CD14-positive monocyte (primary cell): Measurements from ENCODE around the gene TSEN15. TPM values are rescaled to one million over a fixed set of nuclear protein-coding genes. Genes with fewer than 3 reads are reported as not detected.

Source experiments
- DNase-seq, 3 donors: peaks; one replicate each; pipeline ENCODE4 v3.0.0-alpha.2; 2011 to 2022
- H2AFZ ChIP-seq: 2 replicates; pipeline ENCODE4 v1.6.0; 2012; ENCODE audit warnings: mild to moderate bottlenecking, low read depth, low read length, inconsistent platforms; ENCODE audit not compliant: insufficient read depth, poor library complexity, severe bottlenecking
- H3K27ac ChIP-seq, 2 donors: 1 replicate in 1 of 2; 2 replicates in 1 of 2; pipeline ENCODE4 v1.5.1; 2012 to 2013; ENCODE audit warnings: low read length in 2 of 2, control low read depth in 1 of 2, inconsistent platforms in 1 of 2, low read depth in 1 of 2, mild to moderate bottlenecking in 1 of 2
- H3K27me3 ChIP-seq, 2 donors: one replicate each; pipeline versions ENCODE4 v1.6.0 to v1.6.1; 2011 to 2013; ENCODE audit warnings: low read length in 2 of 2; ENCODE audit not compliant: control insufficient read depth in 2 of 2, insufficient read depth in 2 of 2
- H3K36me3 ChIP-seq, 2 donors: replicated peaks in 1 of 2; 1 replicate in 1 of 2; 2 replicates in 1 of 2; pipeline versions ENCODE4 v1.5.1 to v1.6.1; 2012 to 2013; ENCODE audit warnings: low read length in 2 of 2, control low read depth in 1 of 2, inconsistent platforms in 1 of 2, mild to moderate bottlenecking in 1 of 2; ENCODE audit not compliant: insufficient read depth in 2 of 2, control insufficient read depth in 1 of 2
- H3K4me1 ChIP-seq, 2 donors: 1 replicate in 1 of 2; 2 replicates in 1 of 2; pipeline versions ENCODE4 v1.5.1 to v1.6.1; 2012 to 2013; ENCODE audit warnings: low read length in 2 of 2, control low read depth in 1 of 2, inconsistent platforms in 1 of 2, mild to moderate bottlenecking in 1 of 2, moderate library complexity in 1 of 2; ENCODE audit not compliant: insufficient read depth in 2 of 2, control insufficient read depth in 1 of 2
- H3K4me2 ChIP-seq: replicated peaks from 2 replicates; pipeline ENCODE3; 2012; ENCODE audit warnings: low read length, moderate library complexity, mild to moderate bottlenecking; ENCODE audit not compliant: poor library complexity, severe bottlenecking; ENCODE audit errors: extremely low read depth
- H3K4me3 ChIP-seq, 3 experiments: fragments of 200-600 bp in 1 of 3; sonication (generic) in 1 of 3; replicated peaks in 1 of 3; 1 replicate in 2 of 3; 2 replicates in 1 of 3; pipeline ENCODE4 v1.5.1; 2011 to 2013; ENCODE audit warnings: low read length in 3 of 3, mild to moderate bottlenecking in 3 of 3, control low read depth in 2 of 3, low read depth in 2 of 3, inconsistent platforms in 1 of 3, moderate library complexity in 1 of 3
- H3K79me2 ChIP-seq: 2 replicates; pipeline ENCODE4 v1.6.0; 2012; ENCODE audit warnings: mild to moderate bottlenecking, control low read depth, inconsistent platforms, low read length, moderate library complexity; ENCODE audit not compliant: insufficient read depth
- H3K9ac ChIP-seq: 2 replicates; pipeline ENCODE4 v1.6.0; 2017; ENCODE audit warnings: low read length, mild to moderate bottlenecking; ENCODE audit not compliant: insufficient read depth, poor library complexity, severe bottlenecking
- H3K9me3 ChIP-seq, 2 donors: replicated peaks in 1 of 2; 1 replicate in 1 of 2; 2 replicates in 1 of 2; pipeline versions ENCODE4 v1.5.1 to v1.6.1; 2012 to 2013; ENCODE audit warnings: low read length in 2 of 2, control low read depth in 1 of 2; ENCODE audit not compliant: control insufficient read depth in 1 of 2, insufficient read depth in 1 of 2
- H4K20me1 ChIP-seq: 2 replicates; pipeline ENCODE4 v1.6.0; 2012; ENCODE audit warnings: mild to moderate bottlenecking, low read length, control low read depth, moderate library complexity; ENCODE audit not compliant: insufficient read depth
- H3K27ac Mint-ChIP-seq, 7 donors: one replicate each; pipeline ENCODE4 v1.8.0; 2020; ENCODE audit warnings: mild to moderate bottlenecking in 7 of 7, mixed read lengths in 7 of 7, moderate library complexity in 6 of 7, inconsistent platforms in 2 of 7
- H3K27me3 Mint-ChIP-seq, 3 donors: one replicate each; pipeline ENCODE4 v1.8.0; 2021 to 2022; ENCODE audit warnings: low read depth in 3 of 3, mild to moderate bottlenecking in 3 of 3, mixed read lengths in 3 of 3, moderate library complexity in 3 of 3, inconsistent platforms in 1 of 3
- H3K36me3 Mint-ChIP-seq, 2 donors: one replicate each; pipeline ENCODE4 v1.8.0; 2020; ENCODE audit warnings: mixed read lengths in 2 of 2, inconsistent platforms in 1 of 2, mild to moderate bottlenecking in 1 of 2
- H3K4me1 Mint-ChIP-seq: one replicate; pipeline ENCODE4 v1.8.0; 2020; ENCODE audit warnings: mild to moderate bottlenecking, mixed read lengths
- H3K4me3 Mint-ChIP-seq, 2 donors: one replicate each; pipeline ENCODE4 v1.8.0; 2020; ENCODE audit warnings: mild to moderate bottlenecking in 2 of 2, mixed read lengths in 2 of 2, moderate library complexity in 1 of 2
- H3K9me3 Mint-ChIP-seq, 7 donors: one replicate each; pipeline ENCODE4 v1.8.0; 2020 to 2022; ENCODE audit warnings: mixed read lengths in 7 of 7, mild to moderate bottlenecking in 6 of 7, moderate library complexity in 6 of 7, inconsistent platforms in 2 of 7
- WGBS: methylation state at CpG from one replicate; pipeline ENCODE4 v1.1.5; 2013; ENCODE audit warnings: missing lambda C conversion rate; ENCODE audit not compliant: insufficient coverage; 5-methylcytosine and 5-hydroxymethylcytosine counted together
- intact Hi-C, 2 donors: fragments of 100-400 bp; cut with micrococcal nuclease; formaldehyde crosslinking; loops; one replicate each; pipeline versions ENCODE4 v1.15.0 to v1.15.1; 2023
- polyA plus RNA-seq, 3 donors: library from polyadenylated mRNA; depleted of rRNA in 1 of 3; unstranded in 2 of 3; stranded (reverse) in 1 of 3; fragments of 300-500 nt in 2 of 3; fragments of >200 nt in 1 of 3; fragmentation: Illumina TruSeq in 2 of 3; gene quantifications; 1 replicate in 2 of 3; 2 replicates in 1 of 3; pipeline ENCODE4 v1.2.3, GENCODE V29; 2012 to 2021
- TF ChIP-seq, protein P1 (sequence below): fragments of 200-600 bp; IDR thresholded peaks from one replicate; pipeline ENCODE4 v1.8.0; 2022; ENCODE audit warnings: antibody characterized with exemption, mild to moderate bottlenecking

TSEN15 gene
- polyA plus RNA-seq, 3 donors = 11.8 to 29.4 (median 23.4) TPM

- Histone ChIP-seq H3K4me2 (no peak overlapping the region), H3K9ac (no peak overlapping the region), H3K79me2 (no peaks in the 10 kb centered on the region), H3K27ac (no peak overlapping the region), H3K9me3 (no peaks in the 10 kb centered on the region), H3K27me3 (no peaks in the 10 kb centered on the region), H3K36me3 (no peaks in the 10 kb centered on the region), H2AFZ (no peak overlapping the region), H3K4me3 (no peak overlapping the region), H3K4me1 (no peaks in the 10 kb centered on the region), H4K20me1 (no peaks in the 10 kb centered on the region)
- no CpG with 5 or more reads among the region's 1 CpG for WGBS
- Mint-ChIP-seq H3K27me3 (peaks cover 0 to 2% (median 0%) of the 10 kb centered on the region in 3 donors), H3K4me1 (peaks cover 4% of the 10 kb centered on the region), H3K36me3 (no peaks in the 10 kb centered on the region), H3K27ac (no peak overlapping the region), H3K4me3 (no peak overlapping the region), H3K9me3 (peaks cover 0 to 2% (median 0%) of the 10 kb centered on the region in 7 donors)
- intact Hi-C loops = no loop called here
- TF ChIP-seq, protein P1, sequence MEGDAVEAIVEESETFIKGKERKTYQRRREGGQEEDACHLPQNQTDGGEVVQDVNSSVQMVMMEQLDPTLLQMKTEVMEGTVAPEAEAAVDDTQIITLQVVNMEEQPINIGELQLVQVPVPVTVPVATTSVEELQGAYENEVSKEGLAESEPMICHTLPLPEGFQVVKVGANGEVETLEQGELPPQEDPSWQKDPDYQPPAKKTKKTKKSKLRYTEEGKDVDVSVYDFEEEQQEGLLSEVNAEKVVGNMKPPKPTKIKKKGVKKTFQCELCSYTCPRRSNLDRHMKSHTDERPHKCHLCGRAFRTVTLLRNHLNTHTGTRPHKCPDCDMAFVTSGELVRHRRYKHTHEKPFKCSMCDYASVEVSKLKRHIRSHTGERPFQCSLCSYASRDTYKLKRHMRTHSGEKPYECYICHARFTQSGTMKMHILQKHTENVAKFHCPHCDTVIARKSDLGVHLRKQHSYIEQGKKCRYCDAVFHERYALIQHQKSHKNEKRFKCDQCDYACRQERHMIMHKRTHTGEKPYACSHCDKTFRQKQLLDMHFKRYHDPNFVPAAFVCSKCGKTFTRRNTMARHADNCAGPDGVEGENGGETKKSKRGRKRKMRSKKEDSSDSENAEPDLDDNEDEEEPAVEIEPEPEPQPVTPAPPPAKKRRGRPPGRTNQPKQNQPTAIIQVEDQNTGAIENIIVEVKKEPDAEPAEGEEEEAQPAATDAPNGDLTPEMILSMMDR = no peak
- no peak for DNase-seq
Observed at GRCh38 chr1:184113251-184113650, 61.7 kb downstream of the TSEN15 start.

DNA sequence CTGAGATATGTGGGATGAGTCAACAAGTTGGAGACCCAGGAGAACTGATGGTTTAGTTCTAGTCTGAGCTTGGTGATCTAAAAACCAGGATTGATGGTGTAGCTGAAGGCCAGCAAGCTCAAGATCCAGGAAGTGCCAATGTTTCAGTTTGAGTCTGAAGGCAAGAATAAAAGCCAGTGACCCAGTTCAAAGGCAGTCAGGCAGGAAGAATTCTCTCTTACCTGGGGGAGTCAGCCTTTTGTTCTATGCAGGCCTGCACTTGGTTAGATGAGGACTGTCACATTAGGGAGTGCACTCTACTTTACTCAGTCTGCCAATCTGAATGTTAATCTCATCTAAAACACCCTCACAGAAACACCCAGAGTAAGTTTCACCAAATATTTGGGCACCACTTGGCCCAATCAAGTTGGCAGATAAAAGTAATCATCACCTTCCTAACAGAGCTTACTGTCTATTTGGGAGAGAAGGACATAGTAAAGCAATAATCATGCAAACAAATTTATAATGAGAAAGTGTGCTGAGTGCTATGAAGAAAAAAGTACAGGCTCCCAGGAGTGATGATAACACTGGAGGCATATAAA lies 63.4 kb downstream of the TSEN15 start:
- intact Hi-C loops = no loop called here

More for the DNA sequence above, 63.4 kb downstream of the TSEN15 start:
- TF ChIP-seq, protein P1 = no peak
- Histone ChIP-seq H4K20me1 (no peaks in the 10 kb centered on the region), H3K4me2 (no peak overlapping the region), H3K4me3 (no peak overlapping the region), H3K27ac (no peak overlapping the region), H3K4me1 (no peaks in the 10 kb centered on the region), H3K36me3 (no peaks in the 10 kb centered on the region), H3K9me3 (no peaks in the 10 kb centered on the region), H2AFZ (no peak overlapping the region), H3K27me3 (no peaks in the 10 kb centered on the region), H3K79me2 (no peaks in the 10 kb centered on the region), H3K9ac (no peak overlapping the region)
- Mint-ChIP-seq H3K4me1 (peaks cover 4% of the 10 kb centered on the region), H3K27me3 (no peaks in the 10 kb centered on the region), H3K36me3 (no peaks in the 10 kb centered on the region), H3K9me3 (peaks cover 0 to 2% (median 0%) of the 10 kb centered on the region in 7 donors), H3K4me3 (no peak overlapping the region), H3K27ac (no peak overlapping the region)
- DNase-seq = no peak
